HL-60 (cell line): Measurements from ENCODE around the gene NKD1.

Experiments used
- DNase-seq, 2 experiments: peaks; one replicate each; pipeline ENCODE4 v3.0.0-alpha.2; 2010 to 2020; ENCODE audit warnings: low read depth in 1 of 2, low spot score in 1 of 2
- H3K27ac ChIP-seq: fragments of 250-450 bp; sonication (Bioruptor Pico); replicated peaks from 2 replicates; pipeline ENCODE4 v1.5.1; 2020; ENCODE audit warnings: mild to moderate bottlenecking, moderate library complexity
- H3K27me3 ChIP-seq: fragments of 250-450 bp; sonication (Bioruptor Pico); 2 replicates; pipeline ENCODE4 v1.5.1; 2021; ENCODE audit warnings: mild to moderate bottlenecking, moderate library complexity; ENCODE audit not compliant: insufficient read depth, poor library complexity, severe bottlenecking
- H3K4me3 ChIP-seq: replicated peaks from 2 replicates; pipeline ENCODE4 v1.5.1; 2011; ENCODE audit warnings: mild to moderate bottlenecking, control low read depth, low read length; ENCODE audit not compliant: insufficient read depth
- GABPA ChIP-seq: IDR thresholded peaks from 2 replicates; pipeline ENCODE4 v1.6.1; 2012; ENCODE audit warnings: low read depth
- POLR2AphosphoS5 ChIP-seq: IDR thresholded peaks from 2 replicates; pipeline ENCODE4 v1.6.1; 2012; ENCODE audit warnings: low read depth
- SPI1 ChIP-seq: IDR thresholded peaks from 2 replicates; pipeline ENCODE4 v1.6.1; 2012; ENCODE audit warnings: low read depth, mild to moderate bottlenecking, borderline replicate concordance
- TF ChIP-seq, protein P1 (sequence below): IDR thresholded peaks from one replicate; pipeline ENCODE4 v1.5.1; 2011; ENCODE audit warnings: low read length, control low read depth, inconsistent platforms; ENCODE audit not compliant: insufficient read depth
- TF ChIP-seq, protein P2 (sequence below): IDR thresholded peaks from 2 replicates; pipeline ENCODE4 v1.6.1; 2012; ENCODE audit warnings: low read depth; ENCODE audit not compliant: insufficient replicate concordance

NKD1 gene

DNA sequence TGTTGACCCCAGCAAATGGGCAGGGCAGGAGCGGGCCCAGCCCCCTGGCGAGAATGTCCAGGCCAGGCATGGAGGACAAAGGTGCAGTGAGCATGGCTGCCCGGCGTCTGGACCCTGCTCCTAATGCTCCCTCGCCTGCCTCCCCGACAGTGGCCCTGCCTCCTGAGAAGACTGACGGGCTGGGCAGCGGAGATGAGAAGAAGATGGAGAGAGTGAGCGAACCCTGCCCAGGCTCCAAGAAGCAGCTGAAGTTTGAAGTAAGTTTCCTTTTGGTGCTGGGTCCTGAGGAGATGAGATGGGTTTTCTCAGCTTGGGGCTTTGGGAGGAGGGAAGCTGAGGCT, 73.2 kb downstream of the NKD1 start:
- no peak for TF ChIP-seq GABPA
- no peak for DNase-seq
- Histone ChIP-seq H3K27ac (no peak overlapping the region), H3K4me3 (no peak overlapping the region), H3K27me3 (no peaks in the 10 kb centered on the region)

DNA sequence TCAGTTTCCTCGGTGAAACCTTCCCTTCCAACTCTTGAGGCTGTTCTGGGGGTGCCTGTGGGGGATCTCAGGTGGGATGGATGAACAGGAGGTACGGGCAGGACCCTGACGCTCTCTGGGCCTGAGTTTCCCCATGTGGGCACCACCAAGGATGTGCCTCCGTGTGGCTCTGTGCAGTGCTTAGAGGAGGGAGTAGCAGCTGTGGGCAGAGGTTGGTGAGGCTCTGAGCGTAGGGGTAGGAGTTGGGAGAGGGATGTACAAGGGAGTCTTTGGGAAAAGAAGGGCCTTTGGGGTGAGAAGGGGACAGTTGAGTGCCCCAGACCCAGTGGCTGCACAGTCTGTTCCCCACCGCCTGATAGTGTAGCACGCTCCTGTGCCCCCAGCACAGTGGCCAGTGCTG, 73.8 kb downstream of the NKD1 start:
- Histone ChIP-seq H3K27ac (no peak overlapping the region), H3K4me3 (no peak overlapping the region), H3K27me3 (no peaks in the 10 kb centered on the region)
- no peak for TF ChIP-seq SPI1
- TF ChIP-seq POLR2AphosphoS5, result no peak
- DNase-seq, result no peak

DNA sequence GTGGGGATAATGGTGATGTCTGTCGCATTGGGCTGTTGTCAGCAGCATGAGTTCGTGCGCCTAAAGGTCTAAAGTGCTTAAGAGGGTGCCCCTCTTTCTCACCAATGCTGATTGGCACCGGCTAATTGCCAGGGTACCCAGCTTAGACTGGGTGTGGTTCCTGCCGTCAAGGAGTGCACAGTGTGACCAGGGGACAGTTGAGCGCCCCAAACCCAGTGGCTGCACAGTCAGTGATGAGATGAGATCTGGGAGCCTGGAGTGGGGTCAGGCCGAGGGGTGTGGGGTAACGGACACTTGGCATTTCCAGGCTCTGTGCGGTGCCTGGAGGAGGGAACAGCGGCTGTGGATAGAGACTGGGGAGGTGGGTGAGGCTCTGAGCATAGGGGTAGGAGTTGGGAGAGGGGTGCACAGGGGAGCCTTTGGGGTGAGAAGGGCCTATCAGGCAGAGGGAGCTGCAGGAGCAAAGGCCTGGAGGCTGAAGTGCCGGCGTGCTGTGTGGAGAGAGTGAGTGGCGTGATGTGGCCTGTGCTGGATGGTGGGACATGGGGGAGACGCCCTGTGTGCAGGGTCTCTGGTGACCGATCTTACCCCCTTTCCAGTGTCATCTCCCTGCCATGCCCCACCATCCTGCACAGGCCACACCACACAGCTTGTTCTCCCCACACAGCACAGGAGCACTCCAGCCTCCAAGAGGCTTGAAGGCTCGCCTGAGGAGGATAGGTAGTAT, 74.6 kb downstream of the NKD1 start:
- Histone ChIP-seq H3K27me3 (no peaks in the 10 kb centered on the region), H3K4me3 (no peak overlapping the region), H3K27ac (no peak overlapping the region)
- TF ChIP-seq, protein P1, sequence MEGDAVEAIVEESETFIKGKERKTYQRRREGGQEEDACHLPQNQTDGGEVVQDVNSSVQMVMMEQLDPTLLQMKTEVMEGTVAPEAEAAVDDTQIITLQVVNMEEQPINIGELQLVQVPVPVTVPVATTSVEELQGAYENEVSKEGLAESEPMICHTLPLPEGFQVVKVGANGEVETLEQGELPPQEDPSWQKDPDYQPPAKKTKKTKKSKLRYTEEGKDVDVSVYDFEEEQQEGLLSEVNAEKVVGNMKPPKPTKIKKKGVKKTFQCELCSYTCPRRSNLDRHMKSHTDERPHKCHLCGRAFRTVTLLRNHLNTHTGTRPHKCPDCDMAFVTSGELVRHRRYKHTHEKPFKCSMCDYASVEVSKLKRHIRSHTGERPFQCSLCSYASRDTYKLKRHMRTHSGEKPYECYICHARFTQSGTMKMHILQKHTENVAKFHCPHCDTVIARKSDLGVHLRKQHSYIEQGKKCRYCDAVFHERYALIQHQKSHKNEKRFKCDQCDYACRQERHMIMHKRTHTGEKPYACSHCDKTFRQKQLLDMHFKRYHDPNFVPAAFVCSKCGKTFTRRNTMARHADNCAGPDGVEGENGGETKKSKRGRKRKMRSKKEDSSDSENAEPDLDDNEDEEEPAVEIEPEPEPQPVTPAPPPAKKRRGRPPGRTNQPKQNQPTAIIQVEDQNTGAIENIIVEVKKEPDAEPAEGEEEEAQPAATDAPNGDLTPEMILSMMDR, result no peak
- TF ChIP-seq SPI1 (no peak), POLR2AphosphoS5 (no peak), GABPA (no peak)
- TF ChIP-seq, protein P2, sequence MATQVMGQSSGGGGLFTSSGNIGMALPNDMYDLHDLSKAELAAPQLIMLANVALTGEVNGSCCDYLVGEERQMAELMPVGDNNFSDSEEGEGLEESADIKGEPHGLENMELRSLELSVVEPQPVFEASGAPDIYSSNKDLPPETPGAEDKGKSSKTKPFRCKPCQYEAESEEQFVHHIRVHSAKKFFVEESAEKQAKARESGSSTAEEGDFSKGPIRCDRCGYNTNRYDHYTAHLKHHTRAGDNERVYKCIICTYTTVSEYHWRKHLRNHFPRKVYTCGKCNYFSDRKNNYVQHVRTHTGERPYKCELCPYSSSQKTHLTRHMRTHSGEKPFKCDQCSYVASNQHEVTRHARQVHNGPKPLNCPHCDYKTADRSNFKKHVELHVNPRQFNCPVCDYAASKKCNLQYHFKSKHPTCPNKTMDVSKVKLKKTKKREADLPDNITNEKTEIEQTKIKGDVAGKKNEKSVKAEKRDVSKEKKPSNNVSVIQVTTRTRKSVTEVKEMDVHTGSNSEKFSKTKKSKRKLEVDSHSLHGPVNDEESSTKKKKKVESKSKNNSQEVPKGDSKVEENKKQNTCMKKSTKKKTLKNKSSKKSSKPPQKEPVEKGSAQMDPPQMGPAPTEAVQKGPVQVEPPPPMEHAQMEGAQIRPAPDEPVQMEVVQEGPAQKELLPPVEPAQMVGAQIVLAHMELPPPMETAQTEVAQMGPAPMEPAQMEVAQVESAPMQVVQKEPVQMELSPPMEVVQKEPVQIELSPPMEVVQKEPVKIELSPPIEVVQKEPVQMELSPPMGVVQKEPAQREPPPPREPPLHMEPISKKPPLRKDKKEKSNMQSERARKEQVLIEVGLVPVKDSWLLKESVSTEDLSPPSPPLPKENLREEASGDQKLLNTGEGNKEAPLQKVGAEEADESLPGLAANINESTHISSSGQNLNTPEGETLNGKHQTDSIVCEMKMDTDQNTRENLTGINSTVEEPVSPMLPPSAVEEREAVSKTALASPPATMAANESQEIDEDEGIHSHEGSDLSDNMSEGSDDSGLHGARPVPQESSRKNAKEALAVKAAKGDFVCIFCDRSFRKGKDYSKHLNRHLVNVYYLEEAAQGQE, result no peak
- no peak for DNase-seq

DNA sequence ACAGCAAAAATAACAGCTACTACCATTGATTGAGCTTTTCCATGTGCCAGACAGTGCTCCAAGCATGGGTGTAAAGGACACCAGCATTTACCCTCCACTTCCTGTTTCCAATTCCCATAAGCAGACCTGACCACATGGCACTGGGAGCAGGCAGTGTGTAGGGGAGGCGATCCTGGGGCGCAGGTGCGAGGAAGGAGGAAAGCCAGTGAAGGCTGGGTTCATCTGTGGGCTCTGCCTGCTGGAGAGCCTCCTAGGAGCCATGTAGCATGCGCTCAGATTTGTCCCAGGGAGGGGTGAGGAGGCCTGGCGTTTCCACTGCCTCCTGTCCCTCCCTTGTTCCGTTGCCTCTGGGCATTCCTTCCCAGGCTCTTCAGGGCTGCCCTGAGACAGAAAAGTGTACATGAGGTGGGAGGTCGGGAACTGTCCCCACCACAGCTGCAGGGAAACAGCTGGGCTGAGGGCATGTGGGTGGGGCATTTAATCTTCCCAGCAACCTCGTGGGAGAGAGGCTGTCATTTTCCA, 76.3 kb downstream of the NKD1 start:
- Histone ChIP-seq H3K4me3 (no peak overlapping the region), H3K27me3 (no peaks in the 10 kb centered on the region), H3K27ac (no peak overlapping the region)
- TF ChIP-seq, protein P2, result no peak
- TF ChIP-seq SPI1, result peak; percentile 56; the same call in 1 of the 2 replicates
- no peak for DNase-seq

DNA sequence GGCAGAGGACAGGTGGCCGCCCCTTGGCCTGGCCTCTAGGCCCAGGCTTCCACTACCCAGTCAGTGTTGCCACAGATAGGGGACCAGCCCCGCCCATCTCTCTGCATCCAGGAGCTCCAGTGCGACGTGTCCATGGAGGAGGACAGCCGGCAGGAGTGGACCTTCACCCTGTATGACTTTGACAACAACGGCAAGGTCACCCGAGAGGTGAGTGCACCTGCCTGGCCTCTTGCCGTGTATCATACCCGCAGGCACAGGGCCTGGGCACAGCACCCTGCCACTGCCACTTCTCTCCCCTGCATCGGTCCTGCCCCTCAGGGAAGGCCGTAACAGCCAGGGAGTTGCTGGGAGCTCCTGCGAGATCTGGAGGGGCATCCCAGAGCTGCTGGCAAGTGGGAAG, 77.2 kb downstream of the NKD1 start:
- Histone ChIP-seq H3K27me3 (no peaks in the 10 kb centered on the region), H3K27ac (no peak overlapping the region)

More for the DNA sequence above, 77.2 kb downstream of the NKD1 start:
- H3K4me3 ChIP-seq, result no peak overlapping the region
- TF ChIP-seq POLR2AphosphoS5 (no peak), SPI1 (no peak), GABPA (no peak)
- TF ChIP-seq, protein P1, result no peak
- TF ChIP-seq, protein P2, result no peak
- DNase-seq, result no peak
